HepG2 (cell line): ENCODE measurements around the gene AARS2. TPM values are rescaled to one million over a fixed set of nuclear protein-coding genes. Genes with fewer than 3 reads are reported as not detected.

ENCODE experiments used
- CAMTA2 ChIP-seq: sonication (generic); formaldehyde crosslinking; IDR thresholded peaks from 2 replicates; pipeline ENCODE4 v1.4.0; 2020; ENCODE audit warnings: mild to moderate bottlenecking, missing genetic modification reagents, borderline replicate concordance
- GABPA ChIP-seq, 2 experiments: IDR thresholded peaks; 2 replicates each; pipeline ENCODE4 v1.6.1; 2011 to 2016; ENCODE audit warnings: low read depth in 2 of 2, low read length in 1 of 2, missing biosample characterization in 1 of 2, missing genetic modification characterization in 1 of 2
- HES4 ChIP-seq: sonication (generic); formaldehyde crosslinking; IDR thresholded peaks from 2 replicates; pipeline ENCODE4 v1.9.0; 2021; ENCODE audit warnings: mild to moderate bottlenecking, missing genetic modification reagents, borderline replicate concordance
- JARID2 ChIP-seq: sonication (generic); formaldehyde crosslinking; IDR thresholded peaks from 2 replicates; pipeline ENCODE4 v1.8.1; 2023; ENCODE audit warnings: missing genetic modification reagents, inconsistent platforms; ENCODE audit not compliant: insufficient replicate concordance
- KDM5B ChIP-seq: sonication (generic); formaldehyde crosslinking; IDR thresholded peaks from 2 replicates; pipeline ENCODE4 v1.4.0; 2020; ENCODE audit warnings: missing genetic modification reagents, mild to moderate bottlenecking, borderline replicate concordance
- MTA1 ChIP-seq: sonication (generic); formaldehyde crosslinking; IDR thresholded peaks from 2 replicates; pipeline ENCODE4 v1.4.0; 2020; ENCODE audit warnings: missing genetic modification reagents, mild to moderate bottlenecking, borderline replicate concordance
- NR2C2 ChIP-seq: sonication (generic); formaldehyde crosslinking; IDR thresholded peaks from 2 replicates; pipeline ENCODE4 v1.4.0; 2020; ENCODE audit warnings: missing genetic modification reagents, mild to moderate bottlenecking, moderate library complexity, borderline replicate concordance
- PAX8 ChIP-seq: sonication (generic); formaldehyde crosslinking; IDR thresholded peaks from 2 replicates; pipeline ENCODE4 v1.8.0; 2022; ENCODE audit warnings: mild to moderate bottlenecking, missing genetic modification reagents, borderline replicate concordance
- RAD51 ChIP-seq: fragments of 450-650 bp; IDR thresholded peaks from 2 replicates; pipeline ENCODE4 v1.6.1; 2016; ENCODE audit warnings: borderline replicate concordance
- REPIN1 ChIP-seq: sonication (generic); formaldehyde crosslinking; IDR thresholded peaks from 2 replicates; pipeline ENCODE4 v1.8.0; 2022; ENCODE audit warnings: missing genetic modification reagents, low read depth, mild to moderate bottlenecking, borderline replicate concordance
- SRF ChIP-seq: IDR thresholded peaks from 2 replicates; pipeline ENCODE4 v1.6.1; 2011; ENCODE audit warnings: mild to moderate bottlenecking, low read depth, low read length, moderate library complexity
- STAG1 ChIP-seq: sonication (generic); formaldehyde crosslinking; IDR thresholded peaks from 2 replicates; pipeline ENCODE4 v1.4.0; 2020; ENCODE audit warnings: missing genetic modification reagents
- TSC22D2 ChIP-seq: sonication (generic); formaldehyde crosslinking; IDR thresholded peaks from 2 replicates; pipeline ENCODE4 v1.5.1; 2020; ENCODE audit warnings: missing genetic modification reagents, mild to moderate bottlenecking, borderline replicate concordance
- ZFX ChIP-seq: sonication (generic); formaldehyde crosslinking; IDR thresholded peaks from 2 replicates; pipeline ENCODE4 v1.4.0; 2020; ENCODE audit warnings: mild to moderate bottlenecking, low read depth, missing genetic modification reagents, moderate library complexity
- ZNF382 ChIP-seq: sonication (generic); formaldehyde crosslinking; IDR thresholded peaks from 2 replicates; pipeline ENCODE4 v1.5.0; 2020; ENCODE audit warnings: missing genetic modification reagents, mild to moderate bottlenecking, borderline replicate concordance
- ZNF703 ChIP-seq: sonication (generic); formaldehyde crosslinking; IDR thresholded peaks from 2 replicates; pipeline ENCODE4 v1.5.1; 2020; ENCODE audit warnings: missing genetic modification reagents, mild to moderate bottlenecking, moderate library complexity, borderline replicate concordance
- ZSCAN25 ChIP-seq: sonication (generic); formaldehyde crosslinking; IDR thresholded peaks from 2 replicates; pipeline ENCODE4 v1.8.0; 2022; ENCODE audit warnings: mild to moderate bottlenecking, missing genetic modification reagents
- polyA plus RNA-seq, 8 experiments: library from polyadenylated mRNA; depleted of rRNA in 3 of 8; stranded (reverse) in 7 of 8; unstranded in 1 of 8; fragments of >200 nt; fragmentation: Illumina TruSeq in 4 of 8; extraction: Trizol in 4 of 8; gene quantifications; 2 replicates each; pipeline versions ENCODE4 v1.2.1 to v1.2.3, GENCODE V29; 2011 to 2016; ENCODE audit warnings: low read depth in 4 of 8, missing spikeins in 1 of 8, mixed read lengths in 1 of 8; ENCODE audit not compliant: insufficient read depth in 1 of 8
- total RNA-seq, 5 experiments: library from RNA; depleted of rRNA; stranded (reverse); fragments of >200 nt; fragmentation: Illumina TruSeq; extraction: Trizol; gene quantifications; 2 replicates each; pipeline ENCODE4 v1.2.3, GENCODE V29; 2016; ENCODE audit warnings: low read depth in 1 of 5
- TF ChIP-seq, protein P1 (sequence below): sonication (generic); formaldehyde crosslinking; IDR thresholded peaks from 2 replicates; pipeline ENCODE4 v1.4.0; 2020; ENCODE audit warnings: missing genetic modification reagents, mild to moderate bottlenecking, borderline replicate concordance
- TF ChIP-seq, protein P2 (sequence below): IDR thresholded peaks from 2 replicates; pipeline ENCODE4 v1.6.1; 2016; ENCODE audit warnings: mild to moderate bottlenecking
- TF ChIP-seq, protein P3 (sequence below): fragments of 450-650 bp; IDR thresholded peaks from 2 replicates; pipeline ENCODE4 v1.6.1; 2017; ENCODE audit warnings: mild to moderate bottlenecking
- TF ChIP-seq, protein P4 (sequence below): sonication (generic); formaldehyde crosslinking; IDR thresholded peaks from 2 replicates; pipeline ENCODE4 v1.5.0; 2020; ENCODE audit warnings: missing genetic modification reagents, mild to moderate bottlenecking, borderline replicate concordance

AARS2 gene
- total and polyA plus RNA-seq, 2 of the 13 experiments (the other 11 are each of a cell fraction or from before 2014, with no cell fraction given): 7.5 to 24.1 TPM

DNA sequence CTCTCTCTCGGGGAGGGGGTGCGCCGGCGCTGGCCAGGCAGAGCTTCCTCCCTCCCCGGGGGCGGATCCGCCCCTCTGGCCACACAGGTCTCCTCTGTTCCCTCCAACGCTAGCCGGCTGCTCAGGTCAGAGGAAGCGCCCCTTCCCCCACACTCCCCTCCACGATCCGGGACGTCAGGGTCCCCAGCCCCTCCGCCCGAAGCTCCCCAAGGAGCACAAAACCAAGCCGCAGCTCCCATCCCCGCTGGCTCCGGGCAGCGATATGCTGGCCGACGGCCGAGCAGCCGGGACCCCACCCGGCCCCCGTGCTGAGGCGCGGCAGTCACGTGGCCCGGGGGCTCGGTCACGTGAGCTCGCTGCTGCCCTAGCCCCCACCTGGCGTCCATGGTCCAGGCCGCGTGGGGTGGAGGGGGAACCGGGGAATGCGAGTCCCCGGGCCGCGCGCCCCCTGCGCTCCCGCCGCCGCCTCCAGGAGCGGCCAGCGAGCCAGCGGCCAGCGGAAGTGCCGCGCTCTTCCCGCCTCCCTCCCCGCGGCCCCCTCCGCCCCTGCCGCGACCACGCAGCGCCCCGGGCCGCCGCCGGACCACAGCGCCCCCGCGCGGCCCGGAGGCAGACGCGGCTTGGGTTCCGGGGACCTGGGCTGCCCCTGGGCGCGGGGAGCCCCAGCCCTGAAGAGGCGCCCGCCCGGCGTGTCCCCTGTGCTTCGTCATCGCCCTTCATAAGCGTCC is 56.0 kb downstream of the AARS2 start, which contains the start of gene SLC35B2 (continued):
- no peak for TF ChIP-seq ZNF382 (CRISPR knock-in tag)
- peak; percentile 82 for TF ChIP-seq PAX8 (CRISPR knock-in tag)
- peak; percentile 66 for TF ChIP-seq ZSCAN25 (CRISPR knock-in tag)
- TF ChIP-seq ZNF703 (CRISPR knock-in tag): no peak
- TF ChIP-seq, protein P1, sequence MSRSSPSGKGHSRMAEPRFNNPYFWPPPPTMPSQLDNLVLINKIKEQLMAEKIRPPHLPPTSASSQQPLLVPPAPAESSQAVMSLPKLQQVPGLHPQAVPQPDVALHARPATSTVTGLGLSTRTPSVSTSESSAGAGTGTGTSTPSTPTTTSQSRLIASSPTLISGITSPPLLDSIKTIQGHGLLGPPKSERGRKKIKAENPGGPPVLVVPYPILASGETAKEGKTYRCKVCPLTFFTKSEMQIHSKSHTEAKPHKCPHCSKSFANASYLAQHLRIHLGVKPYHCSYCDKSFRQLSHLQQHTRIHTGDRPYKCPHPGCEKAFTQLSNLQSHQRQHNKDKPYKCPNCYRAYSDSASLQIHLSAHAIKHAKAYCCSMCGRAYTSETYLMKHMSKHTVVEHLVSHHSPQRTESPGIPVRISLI: 0 out of 2 replicates have a peak, but pooled peaks have one; percentile 17
- peak; percentile 15; the same call in 1 of the 2 replicates for TF ChIP-seq MTA1 (CRISPR knock-in tag)
- TF ChIP-seq TSC22D2 (CRISPR knock-in tag): no peak; the same call in none of the 2 replicates
- TF ChIP-seq GABPA (IDR thresholded peaks at IDR 0.05; ENCODE audit: low read depth, low read length): no peak
- TF ChIP-seq GABPA (CRISPR knock-in tag; IDR thresholded peaks at IDR 0.05; ENCODE audit: low read depth): peak; percentile 58
- TF ChIP-seq NR2C2 (CRISPR knock-in tag): peak; percentile 79; the same call in 1 of the 2 replicates
- TF ChIP-seq JARID2 (CRISPR knock-in tag): peak; percentile 49
- TF ChIP-seq, protein P2, sequence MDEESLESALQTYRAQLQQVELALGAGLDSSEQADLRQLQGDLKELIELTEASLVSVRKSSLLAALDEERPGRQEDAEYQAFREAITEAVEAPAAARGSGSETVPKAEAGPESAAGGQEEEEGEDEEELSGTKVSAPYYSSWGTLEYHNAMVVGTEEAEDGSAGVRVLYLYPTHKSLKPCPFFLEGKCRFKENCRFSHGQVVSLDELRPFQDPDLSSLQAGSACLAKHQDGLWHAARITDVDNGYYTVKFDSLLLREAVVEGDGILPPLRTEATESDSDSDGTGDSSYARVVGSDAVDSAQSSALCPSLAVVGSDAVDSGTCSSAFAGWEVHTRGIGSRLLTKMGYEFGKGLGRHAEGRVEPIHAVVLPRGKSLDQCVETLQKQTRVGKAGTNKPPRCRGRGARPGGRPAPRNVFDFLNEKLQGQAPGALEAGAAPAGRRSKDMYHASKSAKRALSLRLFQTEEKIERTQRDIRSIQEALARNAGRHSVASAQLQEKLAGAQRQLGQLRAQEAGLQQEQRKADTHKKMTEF (CRISPR knock-in tag): peak; percentile 94
- peak; percentile 97 for TF ChIP-seq RAD51
- TF ChIP-seq KDM5B (CRISPR knock-in tag): peak; percentile 91; the same call in 1 of the 2 replicates
- peak; percentile 83 for TF ChIP-seq ZFX
- TF ChIP-seq, protein P3, sequence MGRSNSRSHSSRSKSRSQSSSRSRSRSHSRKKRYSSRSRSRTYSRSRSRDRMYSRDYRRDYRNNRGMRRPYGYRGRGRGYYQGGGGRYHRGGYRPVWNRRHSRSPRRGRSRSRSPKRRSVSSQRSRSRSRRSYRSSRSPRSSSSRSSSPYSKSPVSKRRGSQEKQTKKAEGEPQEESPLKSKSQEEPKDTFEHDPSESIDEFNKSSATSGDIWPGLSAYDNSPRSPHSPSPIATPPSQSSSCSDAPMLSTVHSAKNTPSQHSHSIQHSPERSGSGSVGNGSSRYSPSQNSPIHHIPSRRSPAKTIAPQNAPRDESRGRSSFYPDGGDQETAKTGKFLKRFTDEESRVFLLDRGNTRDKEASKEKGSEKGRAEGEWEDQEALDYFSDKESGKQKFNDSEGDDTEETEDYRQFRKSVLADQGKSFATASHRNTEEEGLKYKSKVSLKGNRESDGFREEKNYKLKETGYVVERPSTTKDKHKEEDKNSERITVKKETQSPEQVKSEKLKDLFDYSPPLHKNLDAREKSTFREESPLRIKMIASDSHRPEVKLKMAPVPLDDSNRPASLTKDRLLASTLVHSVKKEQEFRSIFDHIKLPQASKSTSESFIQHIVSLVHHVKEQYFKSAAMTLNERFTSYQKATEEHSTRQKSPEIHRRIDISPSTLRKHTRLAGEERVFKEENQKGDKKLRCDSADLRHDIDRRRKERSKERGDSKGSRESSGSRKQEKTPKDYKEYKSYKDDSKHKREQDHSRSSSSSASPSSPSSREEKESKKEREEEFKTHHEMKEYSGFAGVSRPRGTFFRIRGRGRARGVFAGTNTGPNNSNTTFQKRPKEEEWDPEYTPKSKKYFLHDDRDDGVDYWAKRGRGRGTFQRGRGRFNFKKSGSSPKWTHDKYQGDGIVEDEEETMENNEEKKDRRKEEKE: no peak
- no peak; the same call in none of the 2 replicates for TF ChIP-seq HES4 (CRISPR knock-in tag)
- TF ChIP-seq, protein P4, sequence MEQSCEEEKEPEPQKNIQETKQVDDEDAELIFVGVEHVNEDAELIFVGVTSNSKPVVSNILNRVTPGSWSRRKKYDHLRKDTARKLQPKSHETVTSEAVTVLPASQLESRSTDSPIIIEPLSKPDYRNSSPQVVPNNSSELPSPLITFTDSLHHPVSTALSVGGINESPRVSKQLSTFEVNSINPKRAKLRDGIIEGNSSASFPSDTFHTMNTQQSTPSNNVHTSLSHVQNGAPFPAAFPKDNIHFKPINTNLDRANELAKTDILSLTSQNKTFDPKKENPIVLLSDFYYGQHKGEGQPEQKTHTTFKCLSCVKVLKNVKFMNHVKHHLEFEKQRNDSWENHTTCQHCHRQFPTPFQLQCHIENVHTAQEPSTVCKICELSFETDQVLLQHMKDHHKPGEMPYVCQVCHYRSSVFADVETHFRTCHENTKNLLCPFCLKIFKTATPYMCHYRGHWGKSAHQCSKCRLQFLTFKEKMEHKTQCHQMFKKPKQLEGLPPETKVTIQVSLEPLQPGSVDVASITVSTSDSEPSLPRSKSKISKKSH (CRISPR knock-in tag): 0 out of 2 replicates have a peak, but pooled peaks have one; percentile 64
- TF ChIP-seq REPIN1 (CRISPR knock-in tag): peak; percentile 93
- no peak for TF ChIP-seq SRF
- TF ChIP-seq CAMTA2 (CRISPR knock-in tag): no peak
- TF ChIP-seq STAG1: peak; percentile 13
